Panc1 (cell line): Measurements from ENCODE around the gene LPP. TPM values are rescaled to one million over a fixed set of nuclear protein-coding genes. Genes with fewer than 3 reads are reported as not detected.
A peak's percentile ranks its signal among the peaks of the same experiment; 100 is the strongest.

Experiments
- ATAC-seq: fragments of 200-7000 bp; cut with Tn5 transposase; 2 replicates; pipeline ENCODE4 v1.9.1; 2020; ENCODE audit warnings: mild to moderate bottlenecking, moderate library complexity
- BruUV-seq: library from RNA; stranded (reverse); fragments of 400-500 nt; replicated peaks from 2 replicates; lab custom pipeline; 2021; lab: Mats Ljungman, UMichigan
- CTCF ChIA-PET: fragments of 300-600 bp; sonication (Branson Sonifier 250); formaldehyde crosslinking; loops from one replicate; lab custom pipeline; 2022; ENCODE audit warnings: antibody characterized with exemption; lab: Charles Lee
- POLR2A ChIA-PET: fragments of 300-600 bp; sonication (Branson Sonifier 250); formaldehyde crosslinking; loops from one replicate; lab custom pipeline; 2022; ENCODE audit warnings: antibody characterized with exemption; lab: Charles Lee
- DNase-seq: peaks from one replicate; pipeline ENCODE4 v3.0.0-alpha.2; 2010; ENCODE audit warnings: low read depth, low spot score
- H3K27ac ChIP-seq: 2 replicates; pipeline ENCODE4 v1.5.1; 2011; ENCODE audit warnings: mild to moderate bottlenecking, low read length, inconsistent platforms
- H3K27me3 ChIP-seq: fragments of 200-500 bp; sonication (Bioruptor generic); 2 replicates; pipeline ENCODE4 v1.6.0; 2014; ENCODE audit warnings: low read length, inconsistent platforms; ENCODE audit not compliant: control insufficient read depth, insufficient read depth
- H3K36me3 ChIP-seq: fragments of 200-500 bp; sonication (Bioruptor generic); 2 replicates; pipeline ENCODE4 v1.5.1; 2014; ENCODE audit warnings: inconsistent platforms, mild to moderate bottlenecking, low read length, moderate library complexity; ENCODE audit not compliant: control insufficient read depth, insufficient read depth
- H3K4me1 ChIP-seq: 2 replicates; pipeline ENCODE4 v1.5.1; 2011; ENCODE audit warnings: inconsistent platforms, mild to moderate bottlenecking, low read length, moderate library complexity; ENCODE audit not compliant: control insufficient read depth, insufficient read depth
- H3K4me3 ChIP-seq, 2 experiments: 2 replicates each; pipeline ENCODE4 v1.5.1; 2011 to 2012; ENCODE audit warnings: low read depth in 2 of 2, low read length in 2 of 2, mild to moderate bottlenecking in 2 of 2, inconsistent platforms in 1 of 2, moderate library complexity in 1 of 2
- H3K9me3 ChIP-seq: fragments of 200-500 bp; sonication (Bioruptor generic); 2 replicates; pipeline ENCODE4 v1.5.1; 2014; ENCODE audit warnings: low read depth, mild to moderate bottlenecking, inconsistent platforms, low read length, moderate library complexity; ENCODE audit not compliant: control insufficient read depth, insufficient read depth
- CTCF ChIP-seq: fragments of 450-650 bp; IDR thresholded peaks from 2 replicates; pipeline ENCODE4 v1.5.1; 2017; ENCODE audit warnings: mild to moderate bottlenecking
- POLR2AphosphoS5 ChIP-seq: IDR thresholded peaks from 2 replicates; pipeline ENCODE4 v1.6.1; 2012; ENCODE audit warnings: mild to moderate bottlenecking, low read depth, low read length, moderate library complexity
- REST ChIP-seq, 2 experiments: IDR thresholded peaks; 2 replicates each; pipeline ENCODE4 v1.6.1; 2011 to 2012; ENCODE audit warnings: low read depth in 2 of 2, control low read depth in 1 of 2, low read length in 1 of 2, mild to moderate bottlenecking in 1 of 2, moderate library complexity in 1 of 2; ENCODE audit not compliant: insufficient read depth in 1 of 2
- SIN3A ChIP-seq: IDR thresholded peaks from 2 replicates; pipeline ENCODE4 v1.6.1; 2012; ENCODE audit warnings: low read depth, mild to moderate bottlenecking, low read length, moderate library complexity, borderline replicate concordance; ENCODE audit not compliant: insufficient read depth
- TCF7L2 ChIP-seq: IDR thresholded peaks from 2 replicates; pipeline ENCODE4 v1.6.1; 2011; ENCODE audit warnings: mild to moderate bottlenecking, low read depth, low read length, inconsistent platforms
- in situ Hi-C: cut with HindIII; loops from 2 replicates; pipeline ENCODE4 v1.10.0; 2016; ENCODE audit warnings: low sequenced_read_pairs, low pct_unique_long_range_greater_than_20kb
- intact Hi-C: fragments of 100-400 bp; cut with micrococcal nuclease; formaldehyde crosslinking; loops from one replicate; pipeline ENCODE4 v1.10.0; 2022; ENCODE audit not compliant: unreplicated experiment
- total RNA-seq: library from RNA; stranded (reverse); gene quantifications from one replicate; pipeline ENCODE4 v1.2.1, GENCODE V29; 2021; ENCODE audit not compliant: unreplicated experiment

The LPP gene
- total RNA-seq, 1 experiment from 2014 or later = 90.0 TPM

GRCh38 chr3:188299068-188299467, 145.1 kb downstream of the LPP start:
- Histone ChIP-seq H3K36me3 (no peaks in the 10 kb centered on the region), H3K27me3 (no peaks in the 10 kb centered on the region), H3K27ac (peak overlapping the region; percentile 25), H3K9me3 (no peaks in the 10 kb centered on the region), H3K4me1 (peaks cover 43% of the 10 kb centered on the region), H3K4me3 (no peak overlapping the region)
- DNase-seq (no peak), ATAC-seq (no peak)
- BruUV-seq = no TSS peak
- TF ChIP-seq SIN3A = no peak
- TF ChIP-seq CTCF = no peak
- no peak for TF ChIP-seq POLR2AphosphoS5
- no peak for TF ChIP-seq REST (IDR thresholded peaks at IDR 0.05; ENCODE audit: insufficient read depth in 1 of 2, low read depth in 2 of 2, low read length in 1 of 2)
- no peak for TF ChIP-seq TCF7L2
- ChIA-PET POLR2A (no interaction called here), CTCF (interaction anchor here (0.6 kb wide), 1 partner anchor 51 kb away, joined by 4 read pairs; no protein-coding TSS in a partner anchor)
- intact Hi-C loops = no loop called here
- in situ Hi-C loops = loop anchor here (25.0 kb wide), 1 partner anchor 562 kb away; the partner anchor contains the start of gene BCL6

GRCh38 chr3:188299708-188300107, 145.8 kb downstream of the LPP start:
- CTCF ChIA-PET = no interaction called here
- H3K4me1 ChIP-seq = peaks cover 37% of the 10 kb centered on the region
- TF ChIP-seq TCF7L2 (no peak), REST (IDR thresholded peaks at IDR 0.05; ENCODE audit: insufficient read depth in 1 of 2, low read depth in 2 of 2, low read length in 1 of 2) (no peak), POLR2AphosphoS5 (no peak), CTCF (no peak), SIN3A (no peak)
- H3K27ac ChIP-seq = peak overlapping the region; percentile 5; the same call in 1 of the 2 replicates
- H3K4me3 ChIP-seq = no peak overlapping the region
- intact Hi-C loops = no loop called here
- no TSS peak for BruUV-seq
- DNase-seq = no peak
- in situ Hi-C loops = loop anchor here (25.0 kb wide), 1 partner anchor 562 kb away; the partner anchor contains the start of gene BCL6
- no peak for ATAC-seq
- H3K36me3 ChIP-seq = no peaks in the 10 kb centered on the region
- H3K9me3 ChIP-seq = no peaks in the 10 kb centered on the region
- POLR2A ChIA-PET = no interaction called here
- H3K27me3 ChIP-seq = no peaks in the 10 kb centered on the region
